Uterus (tissue), 2 donors: ENCODE measurements around the gene IFNA21.

Experiments
- CTCF ChIP-seq, 4 experiments: fragments of 200-600 bp in 2 of 4; fragments of 450-650 bp in 2 of 4; sonication (generic) in 2 of 4; IDR thresholded peaks; one replicate each; pipeline ENCODE4 v1.5.1; 2016 to 2019; ENCODE audit warnings: antibody characterized with exemption in 4 of 4, mild to moderate bottlenecking in 2 of 4, moderate library complexity in 1 of 4
- POLR2A ChIP-seq, 2 donors: fragments of 450-650 bp; IDR thresholded peaks; one replicate each; pipeline ENCODE4 v1.6.1; 2016; ENCODE audit warnings: antibody characterized with exemption in 2 of 2, mild to moderate bottlenecking in 1 of 2, moderate library complexity in 1 of 2

GRCh38 chr9:21135736-21136135, 30.7 kb downstream of the IFNA21 start:
- TF ChIP-seq CTCF (IDR thresholded peaks at IDR 0.05) (no peak), POLR2A (IDR thresholded peaks at IDR 0.05) (no peak)
